ENCODE results near the gene GABARAP.

Gene GABARAP

GRCh38 chr17:7241783-7242716 lies at the start of gene GABARAP:
TSS of gene GABARAP (minus strand) at chr17:7242449. CDS start at chr17:7242330, 119 bp downstream.
- H3K4me3 ChIP-seq (ENCODE audit: low read depth, low read length): peak within 1 kb of the TSS; percentile 85

DNA sequence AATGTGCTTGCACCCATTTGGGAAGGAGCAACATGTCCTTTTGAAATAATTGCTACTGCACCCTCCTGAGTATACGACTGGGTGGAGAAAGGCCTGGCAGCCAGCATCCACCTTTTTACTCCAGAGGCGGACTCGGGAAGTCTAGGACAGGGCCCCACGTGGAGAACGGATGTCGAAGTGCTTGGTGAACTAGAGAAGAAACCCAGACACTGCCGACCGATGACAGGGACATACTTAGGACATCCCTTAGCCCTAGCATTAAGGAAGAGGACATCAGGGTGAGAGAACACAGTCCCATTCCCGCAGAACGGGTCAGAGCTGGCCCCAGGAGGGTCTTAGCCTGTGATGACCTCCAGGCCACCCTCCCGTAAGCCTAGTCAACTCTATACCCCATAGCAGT lies 48.4 kb upstream of the GABARAP start:
- no peak overlapping the region for H3K4me3 ChIP-seq (ENCODE audit: low read depth, low read length)

DNA sequence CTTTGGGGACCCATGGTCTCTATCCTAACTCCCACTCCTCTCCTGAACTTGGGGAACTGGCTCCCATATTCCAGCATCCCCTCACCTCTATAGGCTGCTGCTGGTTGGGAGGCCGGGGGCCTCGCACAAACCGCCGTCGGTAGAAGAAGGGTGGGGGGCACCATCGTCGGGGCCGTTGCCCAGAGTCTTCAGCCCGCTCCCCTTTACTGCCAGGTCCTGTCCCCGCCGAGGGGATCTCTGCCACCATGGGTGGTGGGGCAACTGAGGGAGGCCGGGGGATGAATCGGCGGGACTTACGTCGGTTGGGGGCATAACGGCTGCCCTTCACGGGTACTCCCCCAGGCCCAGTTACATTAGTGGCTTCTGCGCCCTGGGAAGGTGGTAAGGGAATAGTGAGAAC lies 47.9 kb upstream of the GABARAP start:
- H3K4me3 ChIP-seq (ENCODE audit: low read depth, low read length): no peak overlapping the region

DNA sequence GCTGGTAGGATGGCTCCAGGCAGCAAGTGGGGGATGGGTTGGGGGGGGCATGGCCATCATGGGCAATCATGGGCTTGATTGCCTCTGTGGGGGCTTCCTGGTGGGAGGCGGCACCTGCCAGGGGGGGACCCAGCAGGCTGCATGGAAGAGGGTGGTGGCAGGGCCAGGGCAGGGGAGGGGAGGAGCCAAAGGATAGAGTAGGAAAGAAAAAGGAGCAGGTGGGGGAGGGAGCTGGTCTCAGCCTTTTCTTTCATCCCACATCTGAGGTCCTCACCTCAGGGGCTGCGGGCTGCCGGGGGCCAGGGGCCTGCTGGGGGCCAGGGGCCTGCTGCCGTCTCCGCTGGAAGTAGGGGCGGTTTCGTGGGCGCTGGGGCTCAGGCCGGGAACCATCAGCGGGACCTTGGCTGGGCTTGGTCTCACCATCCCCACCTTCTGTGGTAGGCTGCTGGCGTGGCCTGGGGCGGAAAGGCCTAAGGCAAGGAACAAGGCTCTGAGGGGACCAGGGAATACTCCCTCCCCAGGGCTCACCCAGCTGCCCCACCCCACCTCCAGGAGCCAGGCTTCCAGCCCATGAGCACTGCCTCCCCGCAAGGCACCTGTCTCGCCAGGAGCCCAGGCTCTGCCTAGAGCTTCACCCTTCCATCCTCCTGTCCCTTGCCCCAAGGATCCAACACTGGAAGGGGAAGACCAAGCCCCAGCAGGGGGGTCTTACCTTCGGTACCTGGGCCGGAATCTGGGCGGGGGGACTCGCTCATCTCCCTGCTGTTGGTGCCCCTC lies 47.2 kb upstream of the GABARAP start:
- H3K4me3 ChIP-seq (ENCODE audit: low read depth, low read length): no peak overlapping the region

- no peak overlapping the region for H3K4me3 ChIP-seq (ENCODE audit: low read depth, low read length)
These were observed 43.4 kb upstream of the GABARAP start for GRCh38 chr17:7285679-7286078.

GRCh38 chr17:7284911-7285310 lies 42.7 kb upstream of the GABARAP start:
- no peak overlapping the region for H3K4me3 ChIP-seq (ENCODE audit: low read depth, low read length)

DNA sequence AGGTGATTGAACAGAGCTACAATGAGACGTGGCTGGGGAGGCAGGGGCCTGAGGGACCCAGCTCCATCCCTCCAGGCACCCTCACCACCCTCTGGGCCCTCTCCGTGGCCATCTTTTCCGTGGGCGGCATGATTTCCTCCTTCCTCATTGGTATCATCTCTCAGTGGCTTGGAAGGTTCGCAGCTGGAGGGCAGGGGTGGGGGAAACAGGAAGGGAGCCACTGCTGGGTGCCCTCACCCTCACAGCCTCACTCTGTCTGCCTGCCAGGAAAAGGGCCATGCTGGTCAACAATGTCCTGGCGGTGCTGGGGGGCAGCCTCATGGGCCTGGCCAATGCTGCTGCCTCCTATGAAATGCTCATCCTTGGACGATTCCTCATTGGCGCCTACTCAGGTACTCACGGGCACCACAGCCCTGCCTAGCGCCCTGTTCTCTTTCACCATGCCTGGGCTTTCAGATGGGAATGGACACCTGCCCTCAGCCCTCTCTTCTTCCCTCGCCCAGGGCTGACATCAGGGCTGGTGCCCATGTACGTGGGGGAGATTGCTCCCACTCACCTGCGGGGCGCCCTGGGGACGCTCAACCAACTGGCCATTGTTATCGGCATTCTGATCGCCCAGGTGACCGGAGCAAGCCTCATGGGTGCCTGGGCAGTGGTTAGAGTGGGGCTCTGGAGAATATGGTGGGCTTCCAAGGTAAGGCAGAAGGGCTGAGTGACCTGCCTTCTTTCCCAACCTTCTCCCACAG lies 41.4 kb upstream of the GABARAP start:
- H3K4me3 ChIP-seq (ENCODE audit: low read depth, low read length): no peak overlapping the region

- no peak overlapping the region for H3K4me3 ChIP-seq (ENCODE audit: low read depth, low read length)
These were observed 40.6 kb upstream of the GABARAP start for GRCh38 chr17:7282752-7283321.

GRCh38 chr17:7281953-7282751 lies 39.9 kb upstream of the GABARAP start:
- peak overlapping the region; percentile 63 for H3K4me3 ChIP-seq (ENCODE audit: low read depth, low read length)

DNA sequence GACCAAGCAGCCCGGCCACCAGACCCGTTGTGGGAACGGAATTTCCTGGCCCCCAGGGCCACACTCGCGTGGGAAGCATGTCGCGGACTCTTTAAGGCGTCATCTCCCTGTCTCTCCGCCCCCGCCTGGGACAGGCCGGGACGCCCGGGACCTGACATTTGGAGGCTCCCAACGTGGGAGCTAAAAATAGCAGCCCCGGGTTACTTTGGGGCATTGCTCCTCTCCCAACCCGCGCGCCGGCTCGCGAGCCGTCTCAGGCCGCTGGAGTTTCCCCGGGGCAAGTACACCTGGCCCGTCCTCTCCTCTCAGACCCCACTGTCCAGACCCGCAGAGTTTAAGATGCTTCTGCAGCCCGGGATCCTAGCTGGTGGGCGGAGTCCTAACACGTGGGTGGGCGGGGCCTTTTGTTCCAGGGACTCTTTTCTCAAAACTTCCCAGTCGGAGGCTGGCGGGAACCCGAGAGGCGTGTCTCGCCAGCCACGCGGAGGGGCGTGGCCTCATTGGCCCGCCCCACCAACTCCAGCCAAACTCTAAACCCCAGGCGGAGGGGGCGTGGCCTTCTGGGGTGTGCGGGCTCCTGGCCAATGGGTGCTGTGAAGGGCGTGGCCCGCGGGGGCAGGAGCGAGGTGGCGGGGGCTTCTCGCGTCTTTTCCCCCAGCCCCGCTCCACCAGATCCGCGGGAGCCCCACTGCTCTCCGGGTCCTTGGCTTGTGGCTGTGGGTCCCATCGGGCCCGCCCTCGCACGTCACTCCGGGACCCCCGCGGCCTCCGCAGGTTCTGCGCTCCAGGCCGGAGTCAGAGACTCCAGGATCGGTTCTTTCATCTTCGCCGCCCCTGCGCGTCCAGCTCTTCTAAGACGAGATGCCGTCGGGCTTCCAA lies 39.1 kb upstream of the GABARAP start, which contains the start of gene SLC2A4:
Gene SLC2A4, plus strand, starts transcription at position 645 of the 879 bp plus-strand sequence. Its CDS starts 217 bp downstream, at position 862.
- H3K4me3 ChIP-seq (ENCODE audit: low read depth, low read length): peak within 1 kb of the TSS; percentile 63

GRCh38 chr17:7280519-7281073 lies 38.3 kb upstream of the GABARAP start:
- peak overlapping the region; percentile 30 for H3K4me3 ChIP-seq (ENCODE audit: low read depth, low read length)

DNA sequence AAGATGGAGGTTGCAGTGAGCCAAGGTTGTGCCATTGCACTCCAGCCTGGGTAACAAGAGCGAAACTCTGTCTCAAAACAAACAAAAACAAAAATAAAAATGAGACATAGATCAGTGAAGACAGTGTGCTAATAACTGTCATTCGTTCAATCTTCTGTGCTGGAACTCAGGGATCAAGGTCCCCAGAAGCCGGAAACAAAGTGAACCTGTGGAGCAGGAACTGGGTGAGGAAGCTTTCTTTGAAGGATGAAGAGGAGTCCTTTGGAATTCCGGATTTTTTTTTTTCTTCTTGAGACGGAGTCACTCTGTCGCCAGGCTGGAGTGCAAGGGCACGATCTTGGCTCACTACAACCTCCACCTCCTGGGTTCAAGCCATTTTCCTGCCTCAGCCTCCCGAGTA lies 37.2 kb upstream of the GABARAP start:
- H3K4me3 ChIP-seq (ENCODE audit: low read depth, low read length): no peak overlapping the region

DNA sequence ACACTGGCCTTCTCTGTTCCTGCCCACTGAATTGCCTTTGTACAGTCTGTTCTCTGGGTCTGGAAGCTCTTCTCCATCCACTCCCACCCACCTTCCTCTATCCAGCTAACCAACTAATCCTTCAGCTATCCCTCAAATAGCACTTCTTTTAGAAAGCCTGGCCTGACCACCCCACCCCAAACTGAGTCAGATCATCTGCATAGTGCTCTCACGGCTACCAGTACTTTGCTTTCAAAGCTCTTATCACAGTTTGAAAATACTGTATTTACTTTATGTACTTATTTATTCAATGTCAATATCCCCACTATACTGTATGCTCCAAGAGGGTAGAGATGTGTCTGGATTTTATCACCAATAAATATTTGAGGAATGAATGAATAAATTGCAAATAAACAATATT lies 24.5 kb upstream of the GABARAP start:
- no peak overlapping the region for H3K4me3 ChIP-seq (ENCODE audit: low read depth, low read length)

GRCh38 chr17:7263801-7264078 lies 21.5 kb upstream of the GABARAP start:
- peak overlapping the region; percentile 100 for H3K4me3 ChIP-seq (ENCODE audit: low read depth, low read length)

DNA sequence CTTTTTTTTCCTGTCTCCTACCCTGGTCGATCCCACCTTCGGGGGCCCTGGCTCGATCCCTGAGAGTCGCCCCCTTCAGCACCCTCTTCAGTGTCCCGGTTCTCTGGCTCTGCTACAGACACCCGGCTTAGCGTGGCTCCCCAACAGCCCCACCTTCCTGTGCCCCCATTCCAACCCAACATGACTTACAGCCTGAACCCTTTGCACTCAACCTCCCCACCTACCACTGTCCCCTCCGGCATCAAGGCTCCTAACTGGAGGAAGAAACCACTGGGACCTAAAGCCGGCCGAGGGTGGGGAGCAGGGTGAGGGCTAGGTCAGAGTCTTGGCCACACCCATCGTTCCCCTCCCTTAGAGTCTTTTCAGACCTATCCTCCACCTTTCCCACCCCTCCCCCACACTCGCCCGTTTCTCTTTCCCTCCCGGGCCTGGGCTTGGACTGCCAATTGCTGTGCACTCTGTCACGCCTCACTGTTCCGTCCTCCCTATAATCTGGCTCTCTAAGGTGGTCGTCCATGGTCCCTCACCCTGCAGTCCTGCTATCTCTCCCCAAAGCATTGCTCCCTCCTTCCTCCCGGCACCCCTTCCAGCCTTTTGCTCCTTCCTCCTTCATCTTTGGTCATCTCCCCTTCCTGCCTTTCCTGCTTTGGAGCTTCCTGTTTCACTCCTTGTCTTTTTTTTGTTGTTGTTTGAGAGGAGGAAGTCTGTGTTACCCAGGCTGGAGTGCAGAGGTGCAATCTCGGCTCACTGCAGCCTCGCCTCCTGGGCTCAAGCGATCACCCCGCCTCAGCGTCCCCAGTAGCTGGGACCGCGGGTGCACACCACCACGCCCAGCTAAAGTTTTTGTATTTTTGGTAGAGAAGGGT lies 20.9 kb upstream of the GABARAP start:
- peak overlapping the region; percentile 100 for H3K4me3 ChIP-seq (ENCODE audit: low read depth, low read length)

- H3K4me3 ChIP-seq (ENCODE audit: low read depth, low read length): peak within 1 kb of the TSS; percentile 100
These were observed 20.1 kb upstream of the GABARAP start, which contains the start of gene CLDN7 for GRCh38 chr17:7262192-7262934. TSS of gene CLDN7 (minus strand) at chr17:7262478. CDS start at chr17:7262043, 435 bp downstream.

Measured in iPS-11a (cell line).